ENCODE results near the gene SLC2A13.

- TF ChIP-seq, protein P1, sequence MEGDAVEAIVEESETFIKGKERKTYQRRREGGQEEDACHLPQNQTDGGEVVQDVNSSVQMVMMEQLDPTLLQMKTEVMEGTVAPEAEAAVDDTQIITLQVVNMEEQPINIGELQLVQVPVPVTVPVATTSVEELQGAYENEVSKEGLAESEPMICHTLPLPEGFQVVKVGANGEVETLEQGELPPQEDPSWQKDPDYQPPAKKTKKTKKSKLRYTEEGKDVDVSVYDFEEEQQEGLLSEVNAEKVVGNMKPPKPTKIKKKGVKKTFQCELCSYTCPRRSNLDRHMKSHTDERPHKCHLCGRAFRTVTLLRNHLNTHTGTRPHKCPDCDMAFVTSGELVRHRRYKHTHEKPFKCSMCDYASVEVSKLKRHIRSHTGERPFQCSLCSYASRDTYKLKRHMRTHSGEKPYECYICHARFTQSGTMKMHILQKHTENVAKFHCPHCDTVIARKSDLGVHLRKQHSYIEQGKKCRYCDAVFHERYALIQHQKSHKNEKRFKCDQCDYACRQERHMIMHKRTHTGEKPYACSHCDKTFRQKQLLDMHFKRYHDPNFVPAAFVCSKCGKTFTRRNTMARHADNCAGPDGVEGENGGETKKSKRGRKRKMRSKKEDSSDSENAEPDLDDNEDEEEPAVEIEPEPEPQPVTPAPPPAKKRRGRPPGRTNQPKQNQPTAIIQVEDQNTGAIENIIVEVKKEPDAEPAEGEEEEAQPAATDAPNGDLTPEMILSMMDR (IDR thresholded peaks at IDR 0.05; ENCODE audit: low read depth, low read length, missing input control), result peak; percentile 2
- TF ChIP-seq MAX (IDR thresholded peaks at IDR 0.05) (no peak), GABPA (IDR thresholded peaks at IDR 0.05 in 1 of 2, conservative IDR thresholded peaks at IDR 0.05 in 1 of 2) (no peak)
These were observed 2.1 kb upstream of the SLC2A13 start for GRCh38 chr12:40107803-40108620.
